ENCODE measurements around the gene MINPP1.

GRCh38 chr10:87546971-87547413, 42.3 kb downstream of the MINPP1 start:
- TF ChIP-seq TP53 (CRISPR knock-in tag; IDR thresholded peaks at IDR 0.05): no peak
- TF ChIP-seq, protein P1, sequence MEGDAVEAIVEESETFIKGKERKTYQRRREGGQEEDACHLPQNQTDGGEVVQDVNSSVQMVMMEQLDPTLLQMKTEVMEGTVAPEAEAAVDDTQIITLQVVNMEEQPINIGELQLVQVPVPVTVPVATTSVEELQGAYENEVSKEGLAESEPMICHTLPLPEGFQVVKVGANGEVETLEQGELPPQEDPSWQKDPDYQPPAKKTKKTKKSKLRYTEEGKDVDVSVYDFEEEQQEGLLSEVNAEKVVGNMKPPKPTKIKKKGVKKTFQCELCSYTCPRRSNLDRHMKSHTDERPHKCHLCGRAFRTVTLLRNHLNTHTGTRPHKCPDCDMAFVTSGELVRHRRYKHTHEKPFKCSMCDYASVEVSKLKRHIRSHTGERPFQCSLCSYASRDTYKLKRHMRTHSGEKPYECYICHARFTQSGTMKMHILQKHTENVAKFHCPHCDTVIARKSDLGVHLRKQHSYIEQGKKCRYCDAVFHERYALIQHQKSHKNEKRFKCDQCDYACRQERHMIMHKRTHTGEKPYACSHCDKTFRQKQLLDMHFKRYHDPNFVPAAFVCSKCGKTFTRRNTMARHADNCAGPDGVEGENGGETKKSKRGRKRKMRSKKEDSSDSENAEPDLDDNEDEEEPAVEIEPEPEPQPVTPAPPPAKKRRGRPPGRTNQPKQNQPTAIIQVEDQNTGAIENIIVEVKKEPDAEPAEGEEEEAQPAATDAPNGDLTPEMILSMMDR (IDR thresholded peaks at IDR 0.05): no peak
- TF ChIP-seq SMAD3 (CRISPR knock-in tag; IDR thresholded peaks at IDR 0.05; ENCODE audit: borderline replicate concordance): no peak
- TF ChIP-seq ZNF512 (CRISPR knock-in tag; IDR thresholded peaks at IDR 0.05; ENCODE audit: borderline replicate concordance): no peak
- TF ChIP-seq NR2C2 (CRISPR knock-in tag; IDR thresholded peaks at IDR 0.05): no peak
- TF ChIP-seq ZSCAN18 (CRISPR knock-in tag; IDR thresholded peaks at IDR 0.05): no peak
- TF ChIP-seq EMX1 (CRISPR knock-in tag; IDR thresholded peaks at IDR 0.05): no peak
- TF ChIP-seq ESRRA (CRISPR knock-in tag; IDR thresholded peaks at IDR 0.05; ENCODE audit: borderline replicate concordance): no peak

Data from WTC11 (cell line).